NCI-H1048 (cell line): ENCODE results near the gene RARS1.

Experiments
- DNase-seq: peaks from one replicate; lab custom pipeline; 2025; lab: John Stamatoyannopoulos, UW

The RARS1 gene

DNA sequence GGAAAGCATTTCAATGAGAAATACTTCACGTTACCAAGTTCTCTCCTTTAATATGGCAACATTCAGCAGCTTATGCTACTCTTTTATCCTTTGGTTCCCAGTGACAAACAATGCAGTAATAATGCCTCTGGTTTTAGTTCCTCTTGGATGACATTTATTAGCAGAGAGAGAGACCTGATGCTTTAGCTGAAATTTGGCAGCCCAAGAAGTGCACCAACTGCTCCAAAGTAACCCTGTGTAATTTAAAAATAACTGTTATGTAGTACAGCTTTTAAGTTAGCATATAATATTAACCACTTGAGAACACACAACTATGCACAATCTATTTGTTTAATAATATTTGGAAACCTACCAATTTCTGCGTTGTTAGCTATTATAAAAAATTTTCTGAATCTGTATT, 71.1 kb downstream of the RARS1 start:
- DNase-seq: no peak

DNA sequence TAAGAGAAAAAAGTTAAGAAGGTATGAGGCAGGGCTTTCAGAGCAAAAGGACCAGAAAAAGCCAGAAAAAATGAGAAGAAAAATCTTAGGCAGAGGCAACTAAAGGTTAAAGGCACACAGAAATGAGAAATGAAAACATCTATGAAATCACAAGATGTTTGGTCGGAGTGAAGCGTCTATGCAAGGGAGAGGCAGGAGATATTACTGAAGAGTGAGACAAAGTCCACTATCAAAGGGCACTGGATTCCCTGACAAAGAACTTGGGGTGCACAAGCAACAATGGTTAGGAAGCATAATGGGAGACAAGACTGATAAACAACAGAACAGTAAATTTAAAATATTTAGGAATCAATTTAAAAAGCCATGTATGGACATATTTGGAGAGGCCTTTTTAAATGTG, 76.0 kb downstream of the RARS1 start:
- no peak for DNase-seq

GRCh38 chr5:168563959-168564358, 77.7 kb downstream of the RARS1 start:
- no peak for DNase-seq

GRCh38 chr5:168568738-168569137, 82.5 kb downstream of the RARS1 start:
- DNase-seq: no peak
